ENCODE measurements around the gene ZNF646. TPM values are rescaled to one million over a fixed set of nuclear protein-coding genes. Genes with fewer than 3 reads are reported as not detected.

Gene ZNF646
- total RNA-seq, 2 donors from 2014 or later, result 26.3 to 33.7 TPM

GRCh38 chr16:31118223-31119155 is 44.3 kb downstream of the ZNF646 start:
- peak overlapping the region; percentile 96 to 98 for H3K27ac ChIP-seq
- intact Hi-C loops (cut with DNase I), result no loop called here
- H3K4me3 ChIP-seq, result peak overlapping the region; percentile 66 to 83
- H3K4me1 ChIP-seq (replicated peaks), result peaks cover 3% of the 10 kb centered on the region
- TF ChIP-seq POLR2A (IDR thresholded peaks at IDR 0.05) (no peak), POLR2AphosphoS5 (IDR thresholded peaks at IDR 0.05) (no peak), CTCF (IDR thresholded peaks at IDR 0.05) (no peak)
- H3K36me3 ChIP-seq, result peaks cover 5 to 18% of the 10 kb centered on the region in 2 donors
- H3K27me3 ChIP-seq (replicated peaks; ENCODE audit: insufficient read depth), result no peaks in the 10 kb centered on the region
- WGBS, result 54% methylated on average over 9 of the region's 9 CpGs
- no peak for DNase-seq (ENCODE audit: low spot score)
- no peaks in the 10 kb centered on the region for H3K9me3 ChIP-seq

- no peak overlapping the region for H3K27ac ChIP-seq
- no peaks in the 10 kb centered on the region for H3K9me3 ChIP-seq
- intact Hi-C loops (cut with DNase I), result no loop called here
- DNase-seq (ENCODE audit: low spot score), result no peak
- H3K4me1 ChIP-seq (replicated peaks), result peaks cover 3% of the 10 kb centered on the region
- H3K27me3 ChIP-seq (replicated peaks; ENCODE audit: insufficient read depth), result no peaks in the 10 kb centered on the region
- 93% methylated on average over 16 of the region's 16 CpGs for WGBS
- TF ChIP-seq POLR2AphosphoS5 (IDR thresholded peaks at IDR 0.05) (no peak), POLR2A (IDR thresholded peaks at IDR 0.05) (no peak), CTCF (IDR thresholded peaks at IDR 0.05) (no peak)
- no peak overlapping the region for H3K4me3 ChIP-seq
- peaks cover 5 to 18% of the 10 kb centered on the region in 2 donors for H3K36me3 ChIP-seq
Measured at GRCh38 chr16:31120129-31120528, 45.9 kb downstream of the ZNF646 start.

DNA sequence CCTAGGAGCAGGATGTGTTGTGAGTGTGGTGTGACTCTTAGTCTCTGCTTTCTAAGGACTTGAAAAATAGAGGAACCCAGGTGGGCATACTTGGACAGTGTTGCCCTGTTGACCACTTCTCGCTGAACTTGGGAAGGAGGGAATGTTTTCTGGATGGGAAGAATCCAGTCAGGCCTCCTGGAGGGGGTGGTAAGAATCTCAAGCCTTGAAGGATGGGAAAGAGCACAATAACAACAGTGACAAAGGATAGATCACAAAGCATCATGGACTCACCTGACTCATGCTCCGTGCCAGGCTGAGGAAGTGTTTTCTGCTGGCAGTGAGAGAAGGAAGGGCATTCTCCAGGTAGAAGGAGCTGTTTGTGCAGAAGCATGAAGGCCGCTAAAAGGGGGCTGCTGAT is 51.6 kb downstream of the ZNF646 start:
- peaks cover 4 to 10% of the 10 kb centered on the region in 2 donors for H3K36me3 ChIP-seq
- no peaks in the 10 kb centered on the region for H3K27me3 ChIP-seq (replicated peaks; ENCODE audit: insufficient read depth)
- DNase-seq (ENCODE audit: low spot score), result no peak
- no peak for TF ChIP-seq POLR2AphosphoS5 (IDR thresholded peaks at IDR 0.05)
- no peak for TF ChIP-seq POLR2A (IDR thresholded peaks at IDR 0.05)
- no peak for TF ChIP-seq CTCF (IDR thresholded peaks at IDR 0.05)
- H3K27ac ChIP-seq, result no peak overlapping the region
- H3K4me1 ChIP-seq (replicated peaks), result peaks cover 30% of the 10 kb centered on the region
- 92% methylated on average over 3 of the region's 3 CpGs for WGBS
- intact Hi-C loops (cut with DNase I), result no loop called here
- no peaks in the 10 kb centered on the region for H3K9me3 ChIP-seq
- H3K4me3 ChIP-seq, result no peak overlapping the region

- 91% methylated on average over 13 of the region's 13 CpGs for WGBS
- Histone ChIP-seq H3K36me3 (peaks cover 3 to 4% of the 10 kb centered on the region in 2 donors), H3K4me3 (no peak overlapping the region), H3K27ac (peak overlapping the region; percentile 92 to 94), H3K27me3 (replicated peaks; ENCODE audit: insufficient read depth) (no peaks in the 10 kb centered on the region), H3K9me3 (no peaks in the 10 kb centered on the region), H3K4me1 (replicated peaks) (peaks cover 30% of the 10 kb centered on the region)
- no peak for TF ChIP-seq CTCF (IDR thresholded peaks at IDR 0.05)
- TF ChIP-seq POLR2A (IDR thresholded peaks at IDR 0.05), result no peak
- TF ChIP-seq POLR2AphosphoS5 (IDR thresholded peaks at IDR 0.05), result no peak
- intact Hi-C loops (cut with DNase I), result no loop called here
- DNase-seq (ENCODE audit: low spot score), result no peak
Measured at GRCh38 chr16:31127182-31127581, 53.0 kb downstream of the ZNF646 start.

Measured in prostate gland (tissue), 2 donors.